T-helper 1 cell (primary cell): ENCODE measurements around the gene MDP1.
"Not testable (repeated sequence)": the region's sequence is repeated elsewhere in the genome, so short reads cannot be mapped to it uniquely, and the experiment has no call there.

ENCODE experiments used
- DNase-seq, 5 donors: peaks; one replicate each; pipeline ENCODE4 v3.0.0-alpha.2; 2012 to 2020

The MDP1 gene

DNA sequence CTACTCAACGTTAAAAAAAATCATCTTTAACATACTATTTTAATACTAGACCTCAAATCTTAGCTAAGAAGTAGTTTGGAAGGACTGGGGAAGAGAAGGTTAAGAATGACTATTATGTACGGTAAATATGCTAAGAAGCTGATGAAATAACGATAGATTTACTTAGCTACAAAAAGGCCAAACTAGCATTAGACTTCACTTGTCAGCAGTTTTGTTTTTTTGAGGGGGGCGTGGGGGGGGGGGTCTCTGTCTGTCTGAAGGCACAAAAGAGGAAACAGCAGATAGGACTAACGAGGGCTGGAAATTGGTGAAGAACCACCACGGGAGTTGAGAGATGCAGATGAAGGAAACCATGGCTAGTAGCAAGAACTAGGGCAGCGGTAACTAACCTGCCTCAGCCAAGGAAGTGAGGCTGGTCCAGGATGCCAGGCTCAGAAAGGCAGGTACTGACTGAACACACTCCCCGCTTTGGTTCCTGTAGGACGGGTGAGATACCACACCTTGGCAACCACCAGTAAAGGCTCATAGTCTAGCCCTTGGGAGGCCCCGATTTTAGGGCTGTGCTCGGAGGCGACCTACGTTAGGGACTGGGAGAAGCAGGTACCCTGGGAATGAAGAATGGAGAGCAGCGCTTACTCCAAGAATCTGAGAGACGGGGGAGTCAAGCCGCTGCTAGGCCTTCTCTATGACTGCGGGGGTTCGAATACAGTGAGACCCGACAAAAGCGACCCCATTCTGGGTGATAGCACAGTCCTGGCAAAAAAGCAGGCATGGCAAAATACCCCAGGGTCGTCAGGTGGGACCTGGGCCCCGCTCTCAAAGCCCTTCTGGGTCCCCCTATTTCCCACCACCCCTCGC, 15.6 kb upstream of the MDP1 start:
- no peak for DNase-seq

DNA sequence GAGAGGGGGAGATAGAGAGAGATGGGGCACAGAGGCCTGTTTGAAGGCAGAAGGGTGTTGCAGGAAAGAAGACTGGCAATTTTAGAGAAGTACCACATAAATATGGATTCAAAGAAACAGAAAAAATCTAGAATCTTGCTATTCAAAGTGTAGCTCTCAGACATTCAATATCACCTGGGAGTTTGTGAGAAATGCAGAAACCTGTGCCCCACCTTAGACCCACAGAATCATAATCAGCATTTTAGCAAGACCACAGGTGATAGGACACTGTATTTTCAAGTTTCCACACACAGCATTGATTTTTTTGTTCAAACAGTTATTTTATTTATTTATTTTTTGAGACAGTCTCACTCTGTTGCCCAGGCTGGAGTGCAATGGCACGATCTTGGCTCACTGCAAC, 13.0 kb upstream of the MDP1 start:
- DNase-seq: no peak

DNA sequence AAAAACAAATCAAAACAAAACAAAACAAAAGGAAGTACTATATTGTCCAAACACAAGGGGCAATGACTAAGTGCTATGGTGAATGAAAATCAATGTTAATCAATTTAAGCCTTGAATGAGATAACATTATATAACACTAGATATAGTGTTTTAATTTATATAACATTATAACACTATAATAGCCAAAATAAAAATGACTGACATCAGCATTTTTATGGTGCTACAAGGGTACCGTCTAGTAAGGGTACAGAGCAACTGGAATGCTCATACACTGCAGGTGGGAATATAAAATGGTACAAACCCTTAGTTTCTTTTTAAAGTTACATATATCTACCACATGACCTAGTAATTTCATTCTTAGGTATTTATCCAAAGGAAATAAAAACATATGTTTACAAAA, 10.6 kb upstream of the MDP1 start:
- no peak for DNase-seq

DNA sequence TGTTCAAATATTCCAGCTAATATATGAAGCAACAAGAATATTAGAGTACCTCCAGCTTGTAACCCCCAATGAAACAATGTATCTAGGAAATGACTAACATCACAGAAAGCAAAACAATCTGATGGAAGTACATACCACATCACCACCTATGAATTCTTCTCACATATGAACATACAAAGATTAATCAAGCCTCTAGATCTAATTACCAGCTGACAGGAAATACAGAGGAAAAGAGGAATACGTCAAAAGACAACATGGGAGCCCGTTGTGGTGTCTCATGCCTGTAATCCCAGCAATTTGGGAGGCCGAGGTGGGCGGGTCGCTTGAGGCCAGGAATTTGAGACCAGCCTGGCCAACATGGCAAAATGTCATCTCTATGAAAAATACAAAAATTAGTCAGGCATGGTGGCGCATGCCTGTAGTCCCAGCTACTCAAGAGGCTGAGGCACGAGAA, 8.8 kb upstream of the MDP1 start:
- DNase-seq: no peak

DNA sequence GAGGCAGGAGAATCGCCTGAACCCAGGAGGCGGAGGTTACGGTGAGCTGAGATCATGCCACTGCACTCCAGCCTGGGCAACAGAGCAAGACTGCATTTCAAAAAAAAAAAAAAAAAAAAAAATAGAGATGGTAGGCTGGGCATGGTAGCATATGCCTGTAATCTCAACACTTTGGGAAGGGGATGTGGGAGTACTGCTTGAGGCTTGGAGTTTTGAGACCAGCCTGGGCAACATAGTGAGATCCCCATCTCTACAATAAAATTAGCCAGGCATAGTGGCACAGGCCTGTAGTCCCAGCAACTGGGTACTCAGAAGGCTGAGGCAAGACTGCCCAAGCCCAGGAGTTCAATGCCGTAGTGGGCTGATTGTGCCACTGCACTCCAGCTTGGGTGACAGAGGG, 7.1 kb upstream of the MDP1 start:
- DNase-seq: not testable (repeated sequence)

DNA sequence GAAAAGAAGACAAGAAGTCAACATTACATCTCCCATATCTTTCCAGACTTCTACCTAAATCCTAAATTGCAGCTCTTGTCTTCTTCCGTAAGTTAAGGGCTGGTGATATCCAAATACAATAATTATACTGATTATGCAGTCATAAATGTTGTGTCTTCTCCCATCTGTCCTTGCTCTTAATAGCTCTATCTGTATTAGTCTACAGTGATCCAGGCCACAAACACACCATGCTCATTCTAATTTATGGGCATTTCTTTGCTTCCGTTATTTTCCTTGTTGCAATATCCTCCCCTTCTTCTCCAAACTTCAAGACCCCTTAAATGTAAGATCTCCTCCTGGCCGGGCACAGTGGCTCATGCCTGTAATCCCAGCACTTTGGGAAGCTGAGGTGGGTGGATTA, 3.7 kb upstream of the MDP1 start:
- no peak for DNase-seq

DNA sequence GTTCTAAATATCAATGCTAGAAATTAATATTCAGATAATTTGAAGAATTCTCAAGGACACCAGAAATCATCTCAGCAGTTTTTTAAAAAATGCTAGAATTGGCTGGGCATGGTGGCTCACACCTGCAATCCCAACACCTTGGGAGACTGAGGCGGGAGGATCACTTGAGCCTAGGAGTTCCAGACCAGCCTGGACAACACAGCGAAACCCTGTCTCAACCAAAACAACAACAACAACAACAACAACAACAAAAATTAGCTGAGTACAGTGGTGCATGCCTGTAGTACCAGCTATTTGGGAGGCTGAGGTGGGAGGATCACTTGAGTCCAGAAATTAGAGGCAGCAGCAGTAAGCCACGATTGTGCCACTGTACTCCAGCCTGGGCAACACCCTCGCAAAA, 3.2 kb upstream of the MDP1 start:
- DNase-seq: no peak

DNA sequence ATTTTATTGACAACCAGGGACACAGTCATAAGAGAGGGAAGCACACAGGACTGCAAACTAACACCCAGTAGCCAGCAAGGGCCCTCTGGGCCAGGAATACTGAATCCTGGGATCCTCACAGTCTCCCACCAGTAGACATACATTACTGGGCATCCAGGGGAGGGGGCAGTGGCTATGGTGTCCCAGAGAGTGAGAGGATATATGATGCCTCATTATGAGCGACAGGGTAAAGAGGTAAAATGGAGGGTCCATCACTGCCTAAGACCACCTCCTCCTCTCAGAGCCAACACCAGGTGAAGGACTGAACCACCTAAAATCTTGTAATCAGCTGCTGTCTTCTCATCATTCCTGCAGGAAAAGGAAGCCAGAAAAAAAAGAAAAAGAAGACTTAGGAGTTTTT, 1.0 kb upstream of the MDP1 start:
- DNase-seq: not testable (repeated sequence)

DNA sequence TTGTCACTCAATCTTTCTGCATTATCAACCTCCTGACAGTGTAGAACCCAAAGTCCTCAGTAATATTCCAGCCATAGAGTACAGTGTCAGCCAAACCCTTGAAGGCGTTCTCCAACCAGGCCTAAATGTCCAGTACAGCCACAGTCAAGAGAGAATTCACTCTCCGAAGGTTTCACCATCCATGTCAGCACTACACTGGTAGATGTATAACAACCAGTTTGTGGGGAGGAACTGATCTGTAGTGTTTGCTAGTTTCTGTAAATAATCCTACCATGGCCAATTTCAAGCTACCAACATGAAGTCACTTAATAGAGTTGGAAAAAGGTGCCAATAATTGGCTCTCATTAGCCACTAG, 456 bp upstream of the MDP1 start:
- DNase-seq: no peak

DNA sequence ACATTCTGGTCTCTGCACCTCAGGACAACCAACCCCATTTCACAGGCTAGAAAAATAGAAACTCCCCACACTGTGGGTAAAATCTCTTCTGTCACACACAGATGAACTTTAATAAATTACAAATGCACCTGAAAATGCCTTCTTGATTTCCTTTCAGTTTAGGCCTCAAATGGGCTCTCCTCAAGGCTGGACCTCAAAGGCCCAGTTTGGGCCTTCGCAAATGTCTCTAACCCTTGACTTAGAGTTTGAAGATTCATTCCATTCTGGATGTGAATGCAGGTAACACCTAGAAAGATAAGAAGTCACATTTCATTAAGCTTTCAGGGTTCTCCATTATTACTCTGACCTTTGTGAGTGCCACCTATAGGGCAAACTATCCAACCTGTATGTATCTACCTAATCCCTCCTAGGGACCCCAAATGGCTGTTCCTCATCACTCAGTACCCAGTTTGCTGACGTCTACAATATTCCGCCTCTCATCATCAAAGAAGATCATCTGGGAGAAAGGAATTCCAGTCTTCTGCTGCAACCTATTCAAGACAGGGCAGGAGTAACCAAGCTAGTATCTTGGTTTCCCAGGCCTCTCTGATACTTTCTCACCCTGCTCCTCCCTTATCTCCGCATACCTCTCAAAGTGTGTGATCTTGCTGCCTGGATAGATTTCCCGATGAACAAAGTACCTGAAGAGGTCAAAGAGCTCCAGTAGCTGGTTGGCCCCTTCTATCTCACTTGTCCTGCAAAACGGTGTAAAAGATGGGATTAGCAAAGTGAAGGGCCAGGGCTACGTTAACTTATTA, 1.8 kb downstream of the MDP1 start:
- no peak for DNase-seq

DNA sequence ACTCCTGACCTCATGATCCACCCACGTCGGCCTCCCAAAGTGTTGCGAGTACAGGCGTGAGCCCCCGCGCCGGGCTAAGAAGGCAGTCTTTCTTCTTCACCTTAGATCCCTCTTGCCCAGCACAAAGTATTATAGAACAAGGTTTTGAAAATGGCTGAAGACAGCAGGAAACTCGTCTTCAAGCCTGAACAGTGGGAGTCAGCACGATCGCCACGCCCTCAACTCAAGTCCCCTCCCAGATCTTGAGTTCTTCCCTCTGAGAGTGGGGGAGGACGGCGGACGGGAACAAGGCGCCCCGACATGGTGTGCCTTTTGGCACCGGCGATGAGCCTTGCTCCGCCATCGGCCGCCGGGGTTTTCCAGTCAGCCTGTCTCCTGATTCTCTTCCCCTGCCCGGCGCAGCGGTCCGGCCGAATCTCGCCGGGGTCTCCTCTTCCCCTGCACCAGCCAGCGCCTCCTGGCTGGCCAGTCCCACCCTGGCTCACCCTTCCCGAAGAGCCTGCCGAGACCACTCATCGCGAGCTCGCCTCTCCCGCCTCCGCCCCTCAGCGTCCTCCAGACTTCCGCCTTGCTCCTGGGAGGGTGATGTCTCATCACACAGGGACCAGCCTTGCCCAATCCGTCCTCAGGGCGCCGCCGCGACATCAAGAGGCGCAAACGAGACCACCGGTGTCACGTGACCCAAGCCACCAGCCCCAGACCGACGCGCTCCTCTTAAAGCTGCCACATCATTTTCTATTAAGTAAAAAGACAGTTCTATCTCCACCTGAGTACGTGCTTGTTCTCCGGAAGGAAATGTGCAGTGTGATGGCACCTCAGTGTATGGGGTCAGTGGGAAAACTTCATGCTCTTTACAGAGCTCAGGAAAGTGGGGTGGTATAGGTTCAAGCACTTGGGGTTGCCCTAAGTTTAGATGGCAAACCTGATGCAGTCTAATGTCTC, 2.7 kb downstream of the MDP1 start, which contains the start of gene CHMP4A:
TSS of gene CHMP4A (minus strand) at position 565 of the 942 bp plus-strand sequence. CDS start at position 516, 49 bp downstream.
- DNase-seq: peak; percentile 92 to 97 (median 94)

DNA sequence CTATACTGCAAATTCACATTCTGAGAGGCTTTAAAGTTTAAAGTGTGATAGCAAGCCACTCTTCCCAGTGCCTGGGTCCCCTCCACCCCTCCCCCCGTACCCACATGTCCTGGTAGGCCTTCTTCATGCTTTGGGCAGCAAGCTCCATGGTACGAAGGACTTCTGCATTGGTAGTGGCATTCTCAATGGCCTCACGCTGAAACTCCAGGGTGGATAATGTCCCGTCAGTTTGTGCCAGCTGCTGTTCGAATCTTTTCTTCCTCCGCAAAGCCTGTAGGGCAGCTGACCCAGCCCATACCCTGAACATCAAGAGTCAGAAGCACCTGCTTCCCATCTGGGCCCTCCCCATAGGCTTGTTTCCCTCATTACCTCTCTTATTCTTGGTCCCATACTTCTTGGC, 4.6 kb downstream of the MDP1 start:
- DNase-seq: no peak

DNA sequence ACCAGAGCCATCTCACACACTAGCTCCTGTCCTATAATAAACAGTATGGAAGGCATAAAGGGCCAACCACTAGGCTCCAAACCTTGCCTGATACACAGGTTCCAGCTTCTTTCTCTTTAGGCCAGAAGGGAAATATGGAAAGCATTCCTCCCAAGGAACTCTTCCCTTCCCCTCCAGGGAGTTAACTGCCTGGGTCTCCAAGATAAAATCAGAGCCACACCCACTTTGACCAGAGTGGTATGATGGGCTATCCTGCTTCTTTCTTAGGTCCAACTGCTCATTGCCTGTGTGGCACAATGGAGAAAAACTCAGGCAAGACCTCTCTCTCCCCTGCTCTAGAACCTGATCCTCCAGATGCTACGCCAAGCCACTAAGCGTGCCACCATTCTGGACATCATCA, 8.2 kb downstream of the MDP1 start:
- DNase-seq: no peak

DNA sequence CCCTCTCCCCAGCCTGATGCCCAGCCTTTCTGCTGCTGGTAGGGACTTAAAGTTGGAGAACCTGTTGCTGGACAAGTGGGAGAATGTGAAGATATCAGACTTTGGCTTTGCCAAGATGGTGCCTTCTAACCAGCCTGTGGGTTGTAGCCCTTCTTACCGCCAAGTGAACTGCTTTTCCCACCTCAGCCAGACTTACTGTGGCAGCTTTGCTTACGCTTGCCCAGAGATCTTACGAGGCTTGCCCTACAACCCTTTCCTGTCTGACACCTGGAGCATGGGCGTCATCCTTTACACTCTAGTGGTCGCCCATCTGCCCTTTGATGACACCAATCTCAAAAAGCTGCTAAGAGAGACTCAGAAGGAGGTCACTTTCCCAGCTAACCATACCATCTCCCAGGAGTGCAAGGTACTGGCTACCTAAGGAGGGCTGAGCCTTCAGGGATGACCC, 8.7 kb downstream of the MDP1 start:
- DNase-seq: no peak

DNA sequence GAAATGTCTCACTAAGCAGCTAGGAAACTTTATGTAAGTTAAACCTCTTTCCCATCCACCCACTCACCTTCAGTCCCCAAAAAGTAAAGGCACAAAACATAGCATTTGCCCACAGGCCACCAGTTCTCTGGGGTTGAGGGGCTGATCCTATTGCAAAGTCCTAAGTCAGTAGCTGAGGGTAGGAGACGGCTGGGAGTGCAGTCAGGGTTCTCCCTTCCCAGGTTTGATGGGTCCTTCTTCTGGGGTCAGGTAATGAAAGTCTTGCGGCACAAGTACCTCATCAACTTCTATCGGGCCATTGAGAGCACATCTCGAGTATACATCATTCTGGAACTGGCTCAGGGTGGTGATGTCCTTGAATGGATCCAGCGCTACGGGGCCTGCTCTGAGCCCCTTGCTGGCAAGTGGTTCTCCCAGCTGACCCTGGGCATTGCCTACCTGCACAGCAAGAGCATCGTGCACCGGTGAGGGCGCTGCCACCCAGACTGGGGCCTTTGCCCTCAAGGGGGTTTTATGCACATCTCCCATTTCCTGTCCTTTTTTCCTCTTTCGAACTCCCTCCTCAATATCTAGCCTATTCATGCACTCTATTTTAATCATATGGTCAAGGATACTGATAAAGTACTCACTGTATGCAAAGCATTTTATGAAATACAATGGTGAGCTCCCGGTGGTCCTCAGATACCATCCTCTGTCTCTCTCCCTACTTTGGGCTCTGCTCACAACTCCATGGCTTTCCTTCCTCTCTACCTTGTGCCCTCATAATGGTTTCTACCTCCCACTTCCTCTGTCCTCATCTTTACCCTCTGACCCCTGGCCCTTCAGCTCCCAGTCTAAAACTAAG, 9.4 kb downstream of the MDP1 start:
- no peak for DNase-seq

DNA sequence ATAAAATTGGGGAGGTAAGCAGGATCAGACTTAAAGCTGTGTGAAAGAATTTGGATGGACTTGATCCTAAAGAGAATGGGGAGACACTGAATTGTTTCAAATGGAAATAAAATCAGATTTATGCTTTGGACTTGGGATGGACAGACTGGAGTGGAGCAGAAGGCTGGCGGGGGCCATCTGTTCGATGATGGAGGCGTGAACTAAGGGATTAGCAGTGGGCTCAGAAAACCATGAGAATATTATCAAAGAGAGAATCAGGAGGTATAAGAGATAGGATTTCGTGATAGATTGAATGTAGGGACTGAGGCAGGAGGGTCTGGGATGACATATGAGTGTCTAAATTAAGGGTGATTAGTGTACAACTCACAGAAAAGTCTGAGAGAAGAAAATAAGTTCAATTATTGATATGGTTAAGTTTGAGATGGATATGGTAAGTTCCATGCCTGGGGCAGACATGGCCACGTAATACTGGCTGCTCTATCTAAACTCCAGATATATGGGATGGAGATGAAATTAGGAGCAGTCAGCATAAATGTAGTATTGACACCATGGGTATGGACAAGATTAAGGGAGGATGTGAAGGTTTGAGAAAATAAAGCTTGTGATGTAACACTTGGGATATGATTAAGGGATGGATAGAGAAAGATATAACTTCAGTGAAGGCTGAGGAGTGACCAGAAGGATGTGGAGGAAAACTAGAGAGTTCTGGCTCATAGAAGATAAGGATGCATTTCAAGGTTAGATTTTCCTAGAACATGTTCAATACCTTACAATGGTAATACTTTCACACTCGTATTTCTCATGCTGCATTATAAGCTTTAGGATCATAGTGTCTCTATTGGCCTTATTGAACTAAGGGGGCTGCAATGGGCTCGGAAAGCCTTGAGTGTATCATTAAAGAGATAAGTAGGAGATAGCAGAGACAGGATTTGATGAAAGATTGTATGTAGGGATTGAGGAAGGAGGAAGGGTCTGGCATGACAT, 11.4 kb downstream of the MDP1 start:
- no peak for DNase-seq

DNA sequence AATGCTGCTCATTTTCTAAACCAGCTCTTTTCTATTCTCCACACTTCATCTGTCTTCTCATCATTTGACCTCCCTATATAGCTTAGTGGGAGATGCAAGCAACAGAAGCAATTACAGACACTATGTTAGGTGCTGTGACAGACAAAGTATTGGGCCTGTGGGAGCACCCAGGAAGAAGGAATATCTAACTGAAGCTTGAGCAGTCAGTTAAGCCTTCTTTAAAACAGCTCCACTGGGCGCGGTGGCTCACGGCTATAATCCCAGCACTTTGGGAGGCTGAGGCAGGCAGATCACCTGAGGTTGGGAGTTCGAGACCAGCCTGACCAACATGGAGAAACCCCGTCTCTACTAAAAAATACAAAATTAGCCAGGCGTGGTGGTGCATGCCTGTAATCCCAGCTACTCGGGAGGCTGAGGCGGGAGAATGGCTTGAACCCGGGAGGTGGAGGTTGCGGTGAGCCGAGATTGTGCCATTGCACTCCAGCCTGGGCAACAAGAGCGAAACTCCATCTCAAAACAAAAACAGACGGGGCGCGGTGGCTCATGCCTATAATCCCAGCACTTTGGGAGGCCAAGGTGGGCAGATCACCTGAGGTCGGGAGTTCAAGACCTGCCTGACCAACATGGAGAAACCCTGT, 12.5 kb downstream of the MDP1 start:
- not testable (repeated sequence) for DNase-seq

DNA sequence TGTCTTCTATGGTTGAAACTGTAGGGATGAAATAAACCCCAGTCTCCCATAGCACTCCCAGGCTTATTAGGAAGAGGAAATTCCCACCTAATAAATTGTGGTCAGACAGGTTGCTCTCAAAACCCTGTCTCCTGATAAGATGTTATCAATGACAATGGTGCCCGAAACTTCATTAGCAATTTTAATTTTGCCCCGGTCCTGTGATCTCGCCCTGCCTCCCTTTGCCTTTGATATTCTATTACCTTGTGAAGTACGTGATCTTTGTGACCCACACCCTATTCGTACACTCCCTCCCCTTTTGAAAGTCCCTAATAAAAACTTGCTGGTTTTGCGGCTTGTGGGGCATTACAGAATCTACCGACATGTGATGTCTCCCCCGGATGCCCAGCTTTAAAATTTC, 13.3 kb downstream of the MDP1 start:
- not testable (repeated sequence) for DNase-seq

DNA sequence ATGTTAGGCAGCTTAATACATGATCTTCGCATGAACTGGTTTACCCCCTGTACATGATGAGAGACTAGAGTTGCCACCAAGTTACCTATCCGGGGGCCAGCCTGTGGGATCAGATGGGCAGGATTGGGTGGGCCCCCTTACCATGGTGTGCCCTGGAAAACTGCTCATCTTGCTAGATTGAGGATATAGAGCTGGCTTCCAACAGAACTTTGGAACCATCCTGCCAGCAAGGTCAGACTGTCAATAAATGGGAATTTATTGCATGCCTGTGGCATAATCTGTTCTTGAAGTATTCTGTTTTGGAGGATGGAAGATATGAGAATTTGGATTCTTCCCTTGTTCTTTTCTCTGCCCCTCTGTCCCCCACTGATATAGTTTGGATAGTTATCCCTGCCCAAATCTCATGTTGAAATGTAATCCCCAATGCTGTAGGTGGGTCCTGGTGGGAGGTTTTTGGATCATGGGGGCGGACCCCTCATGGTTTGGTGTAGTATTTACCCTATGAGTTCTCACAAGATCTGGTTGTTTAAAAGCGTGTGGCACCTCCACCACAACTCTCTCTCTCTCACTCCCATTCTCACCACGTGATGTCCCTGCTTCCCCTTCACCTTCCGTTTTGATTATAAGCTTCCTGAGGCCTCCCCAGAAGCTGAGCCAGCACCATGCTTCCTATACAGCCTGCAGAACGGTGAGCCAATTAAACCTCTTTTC, 16.9 kb downstream of the MDP1 start:
- DNase-seq: no peak
